Daoy (cell line): ENCODE data around the gene FCSK. TPM values are rescaled to one million over a fixed set of nuclear protein-coding genes. Genes with fewer than 3 reads are reported as not detected.

Source experiments
- DNase-seq: peaks from one replicate; pipeline ENCODE4 v3.0.0-alpha.2; 2015; ENCODE audit warnings: low read depth
- total RNA-seq: library from RNA; depleted of rRNA; stranded (reverse); fragments of >200 nt; shearing (Covaris generic); gene quantifications from 2 replicates; pipeline ENCODE4 v1.2.3, GENCODE V29; 2014; rRNA removed

Gene FCSK
- total RNA-seq, 1 experiment from 2014 or later, result 6.7 TPM

DNA sequence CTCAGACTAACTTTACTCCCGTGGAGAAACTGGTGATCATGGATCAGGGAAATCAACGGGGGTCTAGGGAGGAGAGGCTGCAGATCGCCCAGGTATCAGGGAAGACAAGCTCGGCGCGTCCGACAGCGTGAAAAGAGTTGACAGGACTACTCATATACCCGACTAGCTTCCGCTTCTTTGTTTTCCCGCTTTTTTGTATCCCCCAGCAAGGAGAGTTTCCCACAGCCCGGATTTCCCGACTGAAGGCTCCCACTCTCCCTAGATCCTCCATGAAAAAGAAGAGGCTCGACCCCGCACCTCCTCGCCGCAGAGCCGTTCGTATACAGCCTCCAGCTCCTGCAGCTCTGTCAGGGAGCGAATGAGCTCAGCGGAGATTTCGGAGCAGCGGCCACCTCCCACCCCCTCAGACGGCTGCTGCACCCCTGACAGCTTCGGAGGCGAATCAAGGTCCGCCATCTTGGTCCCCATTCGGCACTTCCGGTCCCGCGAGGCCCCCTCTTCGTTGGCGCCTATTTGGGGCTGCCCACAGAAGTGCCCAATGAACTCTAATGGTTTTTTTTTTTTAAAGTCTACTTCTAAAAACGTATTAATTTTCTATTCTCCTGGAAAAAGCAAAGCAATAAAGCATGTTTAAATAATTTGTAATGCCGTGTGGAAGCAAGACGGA, 68.8 kb downstream of the FCSK start, which contains the start of gene COG4:
TSS of gene COG4 (minus strand) at position 479 of the 667 bp plus-strand sequence. CDS start at position 468, 11 bp downstream.
- peak; percentile 87 for DNase-seq

DNA sequence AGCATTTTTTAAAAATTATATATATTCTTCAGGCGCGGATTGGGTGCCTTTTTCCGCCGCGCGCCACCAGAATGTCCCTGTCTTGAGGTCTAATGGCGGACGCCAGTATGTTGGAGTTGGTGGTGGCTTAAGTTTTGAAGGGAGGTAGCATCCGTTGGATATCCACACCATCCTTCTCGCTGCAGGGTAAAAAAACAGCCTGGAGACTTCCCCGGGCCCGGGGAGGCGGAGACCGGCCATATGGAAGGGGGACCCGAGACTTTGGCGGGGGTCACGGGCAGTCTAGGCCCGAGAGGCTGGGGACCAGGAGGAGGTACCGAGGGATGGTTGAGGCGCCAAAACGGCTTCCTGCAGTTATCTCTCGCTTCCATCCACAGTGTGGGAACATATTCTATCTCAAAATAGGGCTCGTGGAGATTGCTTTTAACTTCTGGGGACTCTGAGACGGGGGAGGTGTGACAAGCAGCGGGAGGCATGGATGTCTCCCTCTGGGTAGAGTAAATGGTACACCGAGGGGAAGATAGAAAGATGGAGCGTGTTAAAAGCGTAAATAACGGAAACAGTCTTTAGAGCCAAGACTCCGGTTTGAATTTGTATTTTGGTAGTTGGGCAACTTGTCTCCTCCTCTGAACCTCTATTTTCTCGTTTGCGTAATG, 69.5 kb downstream of the FCSK start, which contains the start of gene SF3B3:
TSS of gene SF3B3 (plus strand) at position 74 of the 656 bp plus-strand sequence. CDS start 2,841 bp downstream, outside the sequence.
- peak; percentile 62 for DNase-seq

DNA sequence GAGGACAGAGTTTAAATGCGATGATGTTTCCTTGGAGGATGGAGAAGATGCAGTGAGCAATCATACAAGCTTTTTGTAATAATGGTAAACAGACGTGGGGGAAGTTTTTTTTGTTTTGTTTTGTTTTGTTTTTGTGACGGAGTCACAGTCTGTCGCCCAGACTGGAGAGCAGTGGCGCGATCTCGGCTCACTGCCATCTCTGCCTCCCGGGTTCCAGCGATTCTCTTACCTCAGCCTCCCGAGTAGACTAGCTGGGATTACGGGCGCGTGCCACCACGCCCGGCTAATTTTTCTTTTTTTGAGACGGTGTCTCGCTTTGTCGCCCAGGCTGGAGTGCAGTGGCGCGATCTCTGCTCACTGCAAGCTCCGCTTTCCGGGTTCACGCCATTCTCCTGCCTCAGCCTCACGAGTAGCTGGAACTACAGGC, 70.0 kb downstream of the FCSK start:
- DNase-seq, result peak; percentile 32

DNA sequence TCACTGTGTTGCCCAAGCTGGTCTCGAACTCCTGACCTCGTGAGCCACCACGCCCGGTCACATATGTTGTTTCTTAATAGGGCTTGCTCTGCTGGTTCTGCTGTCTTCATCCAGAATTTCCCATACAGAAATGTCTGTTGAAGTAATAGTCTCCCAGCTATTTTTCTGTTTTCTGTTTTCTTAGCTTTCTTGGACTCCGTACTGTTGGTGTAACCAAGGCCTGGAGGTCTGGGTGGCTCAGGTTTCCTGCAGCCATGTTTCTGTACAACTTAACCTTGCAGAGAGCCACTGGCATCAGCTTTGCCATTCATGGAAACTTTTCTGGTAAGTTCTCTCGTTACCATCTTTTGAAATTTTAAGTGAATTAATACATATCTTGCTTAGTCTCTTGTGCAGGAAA, 72.0 kb downstream of the FCSK start:
- no peak for DNase-seq

DNA sequence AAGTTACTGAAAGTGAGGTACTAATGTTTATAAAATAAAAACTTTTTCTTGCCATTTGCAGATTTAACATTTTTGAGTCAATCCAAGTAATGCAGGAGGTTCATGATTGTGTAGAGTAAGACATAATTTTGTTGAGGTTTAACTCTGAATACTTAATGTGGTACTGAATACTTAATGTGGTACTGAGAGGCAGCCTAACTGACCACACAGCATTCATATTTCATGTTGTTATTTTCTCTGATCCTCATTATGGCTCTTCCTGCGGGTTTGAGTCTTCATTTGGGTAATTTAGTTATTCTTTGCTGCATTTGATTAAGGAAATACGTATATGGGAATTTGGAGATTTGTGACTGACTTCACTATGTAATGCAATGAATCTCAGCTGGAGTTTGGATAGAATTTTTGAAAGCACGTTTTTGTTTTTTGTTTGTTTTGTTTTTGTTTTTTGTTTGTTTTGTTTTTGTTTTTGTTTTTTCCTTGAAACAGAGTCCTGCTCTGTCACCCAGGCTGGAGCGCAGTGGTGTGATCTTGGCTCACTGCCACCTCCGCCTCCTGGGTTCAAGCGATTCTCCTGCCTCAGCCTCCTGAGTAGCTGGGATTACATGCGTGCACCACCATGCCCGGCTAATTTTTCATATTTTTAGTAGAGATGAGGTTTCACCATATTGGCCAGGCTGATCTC, 73.1 kb downstream of the FCSK start:
- DNase-seq, result no peak

DNA sequence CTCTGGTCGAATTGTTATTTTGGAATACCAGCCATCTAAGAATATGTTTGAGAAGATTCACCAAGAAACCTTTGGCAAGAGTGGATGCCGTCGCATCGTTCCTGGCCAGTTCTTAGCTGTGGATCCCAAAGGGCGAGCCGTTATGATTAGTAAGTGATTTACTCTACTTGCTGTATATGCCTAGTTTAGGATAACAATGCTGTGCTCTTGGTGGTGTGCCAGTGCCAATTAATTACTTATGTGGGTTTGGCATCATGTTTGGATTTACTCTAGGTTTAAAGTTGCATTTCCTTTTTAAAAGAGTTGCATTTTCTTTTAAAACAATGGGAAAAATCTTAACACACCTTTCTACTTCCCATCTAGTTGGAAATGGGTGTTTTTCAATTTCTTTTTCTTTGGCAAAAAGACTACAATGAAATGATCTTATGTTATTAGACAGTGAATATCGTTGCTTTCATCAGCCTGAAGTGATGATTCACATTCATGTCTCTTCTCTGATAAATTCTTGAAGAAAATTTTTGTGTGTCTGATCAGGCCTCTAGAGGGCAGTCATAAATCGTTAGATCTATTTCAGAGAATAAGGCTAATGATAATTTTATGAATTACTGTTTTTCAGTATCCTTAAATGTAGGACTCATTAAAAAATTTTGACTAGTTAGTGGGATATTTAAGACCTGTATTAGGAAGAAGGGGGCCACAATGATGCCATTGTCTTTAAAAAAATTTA, 74.8 kb downstream of the FCSK start:
- DNase-seq, result peak; percentile 10

Other genes starting within 250 kb of the FCSK start
- 28.1 and 35.6 TPM in 2 replicates for gene EXOSC6, start 202.7 kb upstream of the FCSK start, total RNA-seq
- 43.1 and 52.7 TPM in 2 replicates for gene AARS1, start 165.1 kb upstream of the FCSK start, total RNA-seq
- gene DDX19B, start 155.4 kb upstream of the FCSK start, total RNA-seq, result 15.4 and 30.1 TPM in 2 replicates
- gene DDX19A, start 107.7 kb upstream of the FCSK start, total RNA-seq, result 37.6 and 48.1 TPM in 2 replicates
- 22.1 and 23.8 TPM in 2 replicates for gene ST3GAL2, start 15.5 kb upstream of the FCSK start, total RNA-seq
- gene COG4, start 69.0 kb downstream of the FCSK start, total RNA-seq, result 35.3 and 35.5 TPM in 2 replicates
- 117 and 130 TPM in 2 replicates for gene SF3B3, start 69.2 kb downstream of the FCSK start, total RNA-seq
- gene IL34, start 192.0 kb downstream of the FCSK start, total RNA-seq, result 0.54 and 2.7 TPM in 2 replicates
- 3.1 and 4.5 TPM in 2 replicates for gene MTSS2, start 231.5 kb downstream of the FCSK start, total RNA-seq